ENCODE measurements around the gene MTFR2.

The MTFR2 gene

GRCh38 chr6:136189104-136189503, 61.0 kb downstream of the MTFR2 start:
- in situ Hi-C loops (cut with MboI; ENCODE audit: low sequenced_read_pairs), result no loop called here

- in situ Hi-C loops (cut with MboI; ENCODE audit: low sequenced_read_pairs), result no loop called here
Measured at GRCh38 chr6:136188486-136188885, 61.6 kb downstream of the MTFR2 start.

- in situ Hi-C loops (cut with MboI; ENCODE audit: low sequenced_read_pairs), result no loop called here
Measured at GRCh38 chr6:136186363-136186762, 63.7 kb downstream of the MTFR2 start.

- in situ Hi-C loops (cut with MboI; ENCODE audit: low sequenced_read_pairs), result no loop called here
Measured at GRCh38 chr6:136184738-136185137, 65.4 kb downstream of the MTFR2 start.

GRCh38 chr6:136181861-136182260, 68.2 kb downstream of the MTFR2 start:
- in situ Hi-C loops (cut with MboI; ENCODE audit: low sequenced_read_pairs), result no loop called here

GRCh38 chr6:136181512-136181833, 68.6 kb downstream of the MTFR2 start:
- in situ Hi-C loops (cut with MboI; ENCODE audit: low sequenced_read_pairs), result no loop called here
